Measurements from ENCODE around the gene GAA. TPM values are rescaled to one million over a fixed set of nuclear protein-coding genes. Genes with fewer than 3 reads are reported as not detected.

The GAA gene
- total RNA-seq, 1 experiment from 2014 or later: 30.3 TPM

DNA sequence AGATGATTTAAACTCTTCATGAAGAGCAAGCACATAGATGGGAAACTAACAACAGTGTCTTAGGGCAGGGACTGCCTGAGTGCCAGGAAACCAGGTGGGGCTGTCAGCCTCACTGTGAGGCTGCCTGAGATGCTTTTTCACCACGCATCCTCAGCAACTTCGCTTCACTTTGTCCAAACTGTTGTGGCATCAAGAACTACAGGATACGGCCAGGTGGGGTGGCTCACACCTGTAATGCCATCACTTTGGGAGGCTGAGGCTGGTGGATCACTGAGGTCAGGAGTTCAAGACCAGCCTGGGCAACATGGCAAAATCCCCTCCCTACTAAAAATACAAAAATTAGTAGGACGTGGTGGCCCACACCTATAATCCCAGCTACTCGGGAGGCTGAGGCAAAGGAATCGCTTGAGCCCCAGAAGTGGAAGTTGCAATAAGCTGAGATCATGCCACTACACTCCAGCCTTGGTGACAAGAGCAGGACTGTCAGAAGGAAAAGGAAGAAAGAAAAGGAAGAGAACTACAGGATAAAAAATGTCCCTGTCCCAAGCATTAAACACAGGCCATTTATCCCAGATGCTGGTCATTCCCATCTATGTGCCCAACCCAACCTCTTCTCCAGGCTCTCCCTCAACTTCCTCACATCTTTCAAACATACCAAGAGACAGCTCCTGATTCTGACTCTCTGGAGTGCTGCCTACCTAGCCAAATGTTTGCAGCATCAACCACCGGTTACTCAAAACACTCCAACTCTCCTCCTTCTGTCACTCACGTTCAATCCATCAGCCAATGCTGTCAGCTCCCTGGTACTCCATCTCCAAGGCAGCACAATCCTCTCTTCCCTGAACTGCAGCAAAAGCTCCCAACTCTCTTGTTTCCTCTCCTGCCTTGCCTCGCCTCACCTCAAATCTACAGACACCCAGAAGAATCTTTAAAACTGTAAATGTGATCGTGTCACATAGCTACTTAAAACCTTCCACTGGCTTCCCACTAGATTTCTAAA, 44.0 kb downstream of the GAA start:
- no peak overlapping the region for H2BK15ac ChIP-seq (ENCODE audit: low read depth, low read length)
- no peak overlapping the region for H2BK5ac ChIP-seq (ENCODE audit: insufficient read length, low read length)
- no peaks in the 10 kb centered on the region for H3K27me3 ChIP-seq (ENCODE audit: insufficient read depth, low read length)
- H3K23ac ChIP-seq (ENCODE audit: insufficient read length, low read depth, low read length): no peak overlapping the region
- H3K79me2 ChIP-seq (ENCODE audit: insufficient read depth, low read length): peaks cover 22% of the 10 kb centered on the region; the same call in 1 of the 2 replicates
- no peak overlapping the region for H4K91ac ChIP-seq (ENCODE audit: insufficient read length, low read depth, low read length)
- no peak overlapping the region for H2BK120ac ChIP-seq (ENCODE audit: low read depth, low read length, poor library complexity, severe bottlenecking)
- no peak overlapping the region for H3K56ac ChIP-seq (ENCODE audit: insufficient read length, low read depth, low read length)
- no peaks in the 10 kb centered on the region for H3K9me3 ChIP-seq (ENCODE audit: control insufficient read depth, low read depth, low read length)
- peaks cover 25 to 59% (median 54%) of the 10 kb centered on the region in 3 experiments; a peak in 6 of 7 replicates for H3K36me3 Mint-ChIP-seq (ENCODE audit: insufficient read depth in 1 of 3, low read depth in 3 of 3)
- no peak overlapping the region for H2BK20ac ChIP-seq (ENCODE audit: low read depth, low read length, poor library complexity, severe bottlenecking)
- no peak overlapping the region for H4K8ac ChIP-seq (replicated peaks; ENCODE audit: insufficient read length, low read depth, low read length)
- H3K14ac ChIP-seq (ENCODE audit: insufficient read depth, low read length): no peak overlapping the region
- H3K4me1 Mint-ChIP-seq: peaks cover 16 to 32% of the 10 kb centered on the region in 2 experiments
- H3K27ac ChIP-seq (ENCODE audit: insufficient read length, low read depth, low read length): no peak overlapping the region
- no peak overlapping the region for H3K18ac ChIP-seq (ENCODE audit: insufficient read length, low read depth, low read length)
- no peaks in the 10 kb centered on the region for H4K20me1 ChIP-seq (ENCODE audit: control insufficient read depth, insufficient read depth, insufficient read length)
- no peak overlapping the region for H2AFZ ChIP-seq (ENCODE audit: low read length)
- no peak overlapping the region for H2AK5ac ChIP-seq (ENCODE audit: insufficient read length, low read length)
- peaks cover 3% of the 10 kb centered on the region; the same call in 1 of the 2 replicates for H3K4me1 ChIP-seq (ENCODE audit: insufficient read depth, low read length)
- no peaks in the 10 kb centered on the region for H3K9me3 Mint-ChIP-seq
- H3K9ac ChIP-seq (ENCODE audit: extremely low read depth, insufficient read length, low read length): peak overlapping the region; percentile 20
- peaks cover 4% of the 10 kb centered on the region for H3K79me1 ChIP-seq (ENCODE audit: insufficient read depth, low read depth, low read length, poor library complexity, severe bottlenecking)
- H2BK12ac ChIP-seq (ENCODE audit: insufficient read length, low read depth, low read length): no peak overlapping the region
- no peak overlapping the region for H3T11ph ChIP-seq (ENCODE audit: low read length)
- no CpG with 5 or more reads among the region's 10 CpGs for WGBS (ENCODE audit: extremely low coverage, insufficient read length, low lambda C conversion rate)
- DNase-seq: no peak
- H3K27me3 Mint-ChIP-seq (ENCODE audit: low read depth): no peaks in the 10 kb centered on the region
- peak overlapping the region; percentile 87 for H3K4me2 ChIP-seq (ENCODE audit: insufficient read depth, insufficient read length, low read length)
- no peak overlapping the region for H4K5ac ChIP-seq (ENCODE audit: insufficient read length, low read depth, low read length)
- TF ChIP-seq, protein P1, sequence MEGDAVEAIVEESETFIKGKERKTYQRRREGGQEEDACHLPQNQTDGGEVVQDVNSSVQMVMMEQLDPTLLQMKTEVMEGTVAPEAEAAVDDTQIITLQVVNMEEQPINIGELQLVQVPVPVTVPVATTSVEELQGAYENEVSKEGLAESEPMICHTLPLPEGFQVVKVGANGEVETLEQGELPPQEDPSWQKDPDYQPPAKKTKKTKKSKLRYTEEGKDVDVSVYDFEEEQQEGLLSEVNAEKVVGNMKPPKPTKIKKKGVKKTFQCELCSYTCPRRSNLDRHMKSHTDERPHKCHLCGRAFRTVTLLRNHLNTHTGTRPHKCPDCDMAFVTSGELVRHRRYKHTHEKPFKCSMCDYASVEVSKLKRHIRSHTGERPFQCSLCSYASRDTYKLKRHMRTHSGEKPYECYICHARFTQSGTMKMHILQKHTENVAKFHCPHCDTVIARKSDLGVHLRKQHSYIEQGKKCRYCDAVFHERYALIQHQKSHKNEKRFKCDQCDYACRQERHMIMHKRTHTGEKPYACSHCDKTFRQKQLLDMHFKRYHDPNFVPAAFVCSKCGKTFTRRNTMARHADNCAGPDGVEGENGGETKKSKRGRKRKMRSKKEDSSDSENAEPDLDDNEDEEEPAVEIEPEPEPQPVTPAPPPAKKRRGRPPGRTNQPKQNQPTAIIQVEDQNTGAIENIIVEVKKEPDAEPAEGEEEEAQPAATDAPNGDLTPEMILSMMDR (conservative IDR thresholded peaks at IDR 0.05): no peak
- H3K27ac Mint-ChIP-seq: no peak overlapping the region; a peak in 1 of 7 replicates
- H3K4ac ChIP-seq (ENCODE audit: low read depth, low read length): no peak overlapping the region
- H3K23me2 ChIP-seq (ENCODE audit: insufficient read length, low read depth, low read length, poor library complexity, severe bottlenecking): peaks cover 6% of the 10 kb centered on the region
- peak overlapping the region; percentile 85 to 86 for H3K4me3 Mint-ChIP-seq

Data from H9 (cell line).